NCI-H2029 treated with DMSO at 0.1 percent for 48 hours (cell line): ENCODE results near the gene ESRRB.

ENCODE experiments used
- DNase-seq: peaks from one replicate; lab custom pipeline; 2025; lab: John Stamatoyannopoulos, UW

ESRRB gene

GRCh38 chr14:76352639-76353281, 23.2 kb upstream of the ESRRB start:
- DNase-seq, result no peak

GRCh38 chr14:76354310-76354709, 21.6 kb upstream of the ESRRB start:
- no peak for DNase-seq

GRCh38 chr14:76355771-76356170, 20.2 kb upstream of the ESRRB start:
- no peak for DNase-seq

- no peak for DNase-seq
Observed at GRCh38 chr14:76371066-76371465, 4.9 kb upstream of the ESRRB start.

GRCh38 chr14:76373456-76373855, 2.5 kb upstream of the ESRRB start:
- no peak for DNase-seq

- DNase-seq, result no peak
Observed at GRCh38 chr14:76375484-76375883, 453 bp upstream of the ESRRB start.

GRCh38 chr14:76376409-76376877, 506 bp downstream of the ESRRB start:
- DNase-seq, result no peak

GRCh38 chr14:76376878-76377734, 1.2 kb downstream of the ESRRB start:
- DNase-seq, result no peak

GRCh38 chr14:76377735-76378074, 1.8 kb downstream of the ESRRB start:
- no peak for DNase-seq

- DNase-seq, result no peak
Observed at GRCh38 chr14:76380991-76381390, 5.1 kb downstream of the ESRRB start.

GRCh38 chr14:76381817-76382494, 6.0 kb downstream of the ESRRB start:
- DNase-seq, result no peak

GRCh38 chr14:76382495-76382832, 6.5 kb downstream of the ESRRB start:
- no peak for DNase-seq

GRCh38 chr14:76385435-76385834, 9.5 kb downstream of the ESRRB start:
- no peak for DNase-seq

GRCh38 chr14:76386944-76387782, 11.2 kb downstream of the ESRRB start:
- DNase-seq, result peak; percentile 6

GRCh38 chr14:76389841-76390240, 13.9 kb downstream of the ESRRB start:
- no peak for DNase-seq

- no peak for DNase-seq
Observed at GRCh38 chr14:76390621-76391020, 14.7 kb downstream of the ESRRB start.

GRCh38 chr14:76391981-76392690, 16.2 kb downstream of the ESRRB start:
- no peak for DNase-seq

GRCh38 chr14:76394569-76394968, 18.6 kb downstream of the ESRRB start:
- no peak for DNase-seq

- no peak for DNase-seq
Observed at GRCh38 chr14:76395161-76395560, 19.2 kb downstream of the ESRRB start.

GRCh38 chr14:76396714-76397187, 20.8 kb downstream of the ESRRB start:
- no peak for DNase-seq

GRCh38 chr14:76405627-76406026, 29.7 kb downstream of the ESRRB start:
- DNase-seq, result no peak
